K562 (cell line): ENCODE results near the gene SMYD2. TPM values are rescaled to one million over a fixed set of nuclear protein-coding genes. Genes with fewer than 3 reads are reported as not detected.

Experiments used
- ARID3B ChIP-seq: fragments of 250-450 bp; sonication (Bioruptor Pico); IDR thresholded peaks from 2 replicates; pipeline ENCODE4 v1.4.0; 2020; ENCODE audit warnings: borderline replicate concordance
- CBX2 ChIP-seq: fragments of 200-600 bp; sonication (generic); IDR thresholded peaks from one replicate; pipeline ENCODE4 v1.6.1; 2012; ENCODE audit warnings: mild to moderate bottlenecking, low read length, inconsistent platforms; ENCODE audit not compliant: insufficient read depth, poor library complexity, severe bottlenecking
- CREB5 ChIP-seq: fragments of 250-450 bp; sonication (Bioruptor Pico); IDR thresholded peaks from 2 replicates; pipeline ENCODE4 v1.5.0; 2020; ENCODE audit warnings: mild to moderate bottlenecking
- GTF2E2 ChIP-seq: fragments of 200-800 bp; sonication (Bioruptor generic); IDR thresholded peaks from 2 replicates; pipeline ENCODE4 v1.6.1; 2016; ENCODE audit warnings: missing genetic modification characterization, missing compliant biosample characterization
- HDAC3 ChIP-seq: fragments of 450-650 bp; IDR thresholded peaks from 2 replicates; pipeline ENCODE4 v1.6.1; 2018; ENCODE audit warnings: borderline replicate concordance, mild to moderate bottlenecking, moderate library complexity; ENCODE audit not compliant: partially characterized antibody
- HDGF ChIP-seq: fragments of 450-650 bp; IDR thresholded peaks from 2 replicates; pipeline ENCODE4 v1.6.1; 2016
- JUND ChIP-seq, 2 experiments: IDR thresholded peaks; 2 replicates in 1 of 2; 3 replicates in 1 of 2; pipeline ENCODE4 v1.6.1; 2011; ENCODE audit warnings: borderline replicate concordance in 2 of 2, low read depth in 2 of 2, low read length in 2 of 2, improper control_type of control experiment in 1 of 2, missing biosample characterization in 1 of 2, missing genetic modification characterization in 1 of 2, missing genetic modification reagents in 1 of 2
- KDM2B ChIP-seq: fragments of 250-450 bp; sonication (Bioruptor Pico); IDR thresholded peaks from 2 replicates; pipeline ENCODE4 v1.8.0; 2021; ENCODE audit warnings: mild to moderate bottlenecking, moderate library complexity
- NCOA4 ChIP-seq: fragments of 450-650 bp; IDR thresholded peaks from 2 replicates; pipeline ENCODE4 v1.6.1; 2018; ENCODE audit warnings: mild to moderate bottlenecking; ENCODE audit not compliant: partially characterized antibody
- POLR3A ChIP-seq: IDR thresholded peaks from 2 replicates; pipeline ENCODE4 v1.6.1; 2011; ENCODE audit warnings: borderline replicate concordance, mild to moderate bottlenecking, moderate library complexity; ENCODE audit not compliant: insufficient read length, insufficient read depth; ENCODE audit errors: extremely low read depth
- PYGO2 ChIP-seq: fragments of 450-650 bp; IDR thresholded peaks from 2 replicates; pipeline ENCODE4 v1.6.1; 2016; ENCODE audit warnings: mild to moderate bottlenecking, missing genetic modification characterization, moderate library complexity, missing compliant biosample characterization
- RBM14 ChIP-seq: fragments of 200-400 bp; formaldehyde crosslinking; IDR thresholded peaks from 2 replicates; pipeline ENCODE4 v1.6.1; 2018; ENCODE audit warnings: low read depth, mild to moderate bottlenecking, low read length, moderate library complexity, borderline replicate concordance; ENCODE audit not compliant: insufficient read depth
- SLC30A9 ChIP-seq: fragments of 250-450 bp; sonication (Bioruptor Pico); IDR thresholded peaks from 2 replicates; pipeline ENCODE4 v1.8.0; 2022; ENCODE audit warnings: mild to moderate bottlenecking, moderate library complexity
- TBL1XR1 ChIP-seq, 2 experiments: IDR thresholded peaks; 2 replicates each; pipeline ENCODE4 v1.6.1; 2012; ENCODE audit warnings: improper control_type of control experiment in 2 of 2, low read length in 2 of 2, mild to moderate bottlenecking in 1 of 2
- ZBTB1 ChIP-seq: sonication (generic); formaldehyde crosslinking; IDR thresholded peaks from 2 replicates; pipeline ENCODE4 v1.8.1; 2023; ENCODE audit warnings: missing genetic modification reagents, low read depth, mild to moderate bottlenecking, borderline replicate concordance
- ZBTB43 ChIP-seq: sonication (generic); formaldehyde crosslinking; IDR thresholded peaks from 2 replicates; pipeline ENCODE4 v1.8.0; 2023; ENCODE audit warnings: mild to moderate bottlenecking, missing genetic modification reagents
- ZKSCAN1 ChIP-seq: fragments of 150-350 bp; IDR thresholded peaks from 2 replicates; pipeline ENCODE4 v1.6.1; 2016; ENCODE audit warnings: low read depth, low read length
- ZNF133 ChIP-seq: fragments of 250-450 bp; sonication (Bioruptor Pico); IDR thresholded peaks from 2 replicates; pipeline ENCODE4 v1.4.0; 2020; ENCODE audit warnings: mild to moderate bottlenecking
- ZNF175 ChIP-seq: fragments of 200-800 bp; sonication (Bioruptor generic); IDR thresholded peaks from 2 replicates; pipeline ENCODE4 v1.6.1; 2016; ENCODE audit warnings: low read depth, mild to moderate bottlenecking, missing genetic modification characterization, missing compliant biosample characterization
- ZNF347 ChIP-seq: fragments of 450-650 bp; formaldehyde crosslinking; IDR thresholded peaks from 2 replicates; pipeline ENCODE4 v1.4.0; 2020; ENCODE audit warnings: low read depth, mild to moderate bottlenecking, moderate library complexity
- ZNF395 ChIP-seq: fragments of 200-800 bp; sonication (Bioruptor generic); IDR thresholded peaks from 2 replicates; pipeline ENCODE4 v1.6.1; 2017; ENCODE audit warnings: missing genetic modification characterization, missing compliant biosample characterization
- ZSCAN29 ChIP-seq: fragments of 450-650 bp; IDR thresholded peaks from 2 replicates; pipeline ENCODE4 v1.6.1; 2017
- polyA plus RNA-seq, 8 experiments: library from polyadenylated mRNA; depleted of rRNA in 4 of 8; stranded (reverse) in 5 of 8; unstranded in 3 of 8; fragments of >200 nt; fragmentation: Nextera tagmentation in 2 of 8; fragmentation: Illumina TruSeq in 1 of 8; extraction: Ambion mirVana in 2 of 8; extraction: Trizol in 1 of 8; gene quantifications; 2 replicates each; pipeline versions ENCODE4 v1.2.1 to v1.2.3, GENCODE V29; 2011 to 2014; ENCODE audit warnings: inconsistent platforms in 1 of 8, missing spikeins in 1 of 8
- total RNA-seq, 7 experiments: library from RNA; depleted of rRNA in 6 of 7; stranded (reverse); fragments of >200 nt in 6 of 7; fragmentation: Illumina TruSeq in 2 of 7; extraction: Trizol in 2 of 7; gene quantifications; 2 replicates each; pipeline versions ENCODE4 v1.2.1 to v1.2.3, GENCODE V29; 2011 to 2021; ENCODE audit warnings: low replicate concordance in 1 of 7

Gene SMYD2
- total and polyA plus RNA-seq, 9 of the 15 experiments (the other 6 are each of a cell fraction or from before 2014, with no cell fraction given) = 13.8 to 81.3 (median 39.9) TPM

- no peak for TF ChIP-seq ZBTB43 (CRISPR knock-in tag)
- no peak for TF ChIP-seq CBX2
- TF ChIP-seq TBL1XR1 (IDR thresholded peaks at IDR 0.05; ENCODE audit: low read length in 2 of 2) = no peak
- TF ChIP-seq POLR3A = no peak
- TF ChIP-seq ARID3B (CRISPR knock-in tag) = no peak
- no peak for TF ChIP-seq SLC30A9 (CRISPR knock-in tag)
- TF ChIP-seq ZNF133 (CRISPR knock-in tag) = no peak
- no peak for TF ChIP-seq NCOA4
- TF ChIP-seq PYGO2 (tag) = no peak
- TF ChIP-seq KDM2B (CRISPR knock-in tag) = no peak
- no peak for TF ChIP-seq HDGF
- no peak for TF ChIP-seq GTF2E2 (tag)
- TF ChIP-seq ZSCAN29 = no peak
- no peak; the same call in 1 of the 2 replicates for TF ChIP-seq ZNF395 (CRISPR knock-in tag)
- no peak for TF ChIP-seq ZKSCAN1
- no peak for TF ChIP-seq RBM14
- TF ChIP-seq JUND (IDR thresholded peaks at IDR 0.05; ENCODE audit: borderline replicate concordance, low read depth, low read length) = peak; percentile 34; the same call in 1 of the 2 replicates
- TF ChIP-seq JUND (tag; IDR thresholded peaks at IDR 0.05; ENCODE audit: borderline replicate concordance, low read depth, low read length) = no peak
- TF ChIP-seq HDAC3 = no peak
- no peak for TF ChIP-seq CREB5 (CRISPR knock-in tag)
- no peak; the same call in 1 of the 2 replicates for TF ChIP-seq ZBTB1 (CRISPR knock-in tag)
- TF ChIP-seq ZNF347 (CRISPR knock-in tag) = no peak
- TF ChIP-seq ZNF175 (CRISPR knock-in tag) = no peak
Measured at GRCh38 chr1:214281021-214281719, at the start of gene SMYD2 (continued).
